Measurements from ENCODE around the gene SCLY. TPM values are rescaled to one million over a fixed set of nuclear protein-coding genes. Genes with fewer than 3 reads are reported as not detected.

SCLY gene
- total and polyA plus RNA-seq, 2 donors (not counting 1 experiment from before 2014, with no cell fraction given): 16.4 to 42.4 TPM

- Histone ChIP-seq H3K9ac (ENCODE audit: low read length) (no peak overlapping the region), H3K36me3 (replicated peaks in 1 of 2; ENCODE audit: control extremely low read depth in 1 of 2, control insufficient read depth in 1 of 2, extremely low read depth in 1 of 2, insufficient read depth in 2 of 2, low read length in 1 of 2) (no peaks in the 10 kb centered on the region), H3K27ac (ENCODE audit: low read length in 2 of 2) (no peak overlapping the region), H2AFZ (ENCODE audit: insufficient read depth, low read depth, low read length, poor library complexity, severe bottlenecking) (no peak overlapping the region), H4K20me1 (ENCODE audit: control insufficient read depth, insufficient read depth, low read length, poor library complexity, severe bottlenecking) (no peaks in the 10 kb centered on the region), H3K4me3 (ENCODE audit: control extremely low read depth in 1 of 5, extremely low read depth in 1 of 5, insufficient read depth in 1 of 5, low read depth in 2 of 5, low read length in 4 of 5) (no peak overlapping the region), H3K4me2 (replicated peaks; ENCODE audit: low read depth, low read length, poor library complexity, severe bottlenecking) (no peak overlapping the region), H3K9me3 (ENCODE audit: control extremely low read depth in 1 of 3, control insufficient read depth in 2 of 3, insufficient read depth in 1 of 3, low read length in 2 of 3) (peaks cover 0 to 10% (median 0%) of the 10 kb centered on the region in 3 donors), H3K79me2 (ENCODE audit: control insufficient read depth, insufficient read depth, low read length) (no peaks in the 10 kb centered on the region), H3K4me1 (ENCODE audit: control insufficient read depth in 2 of 2, insufficient read depth in 2 of 2, low read length in 2 of 2) (peaks cover 4 to 8% of the 10 kb centered on the region in 2 donors), H3K27me3 (replicated peaks in 1 of 4; ENCODE audit: control extremely low read depth in 1 of 4, control insufficient read depth in 3 of 4, insufficient read depth in 4 of 4, low read length in 3 of 4) (peaks cover 0 to 6% (median 0%) of the 10 kb centered on the region in 4 experiments)
- no peak overlapping the region for H3K4me3 Mint-ChIP-seq
- POLR2A ChIA-PET: no interaction called here
- H3K27ac Mint-ChIP-seq: no peak overlapping the region
- CTCF ChIA-PET: no interaction called here
- DNase-seq (no peak), ATAC-seq (ENCODE audit: low read depth) (no peak)
- peaks cover 4% of the 10 kb centered on the region for H3K4me1 Mint-ChIP-seq
- WGBS (ENCODE audit: insufficient coverage): 96% methylated on average over 24 of the region's 27 CpGs
- intact Hi-C loops (cut with micrococcal nuclease): no loop called here
- peaks cover 6% of the 10 kb centered on the region for H3K27me3 Mint-ChIP-seq
- H3K9me3 Mint-ChIP-seq (ENCODE audit: insufficient read depth): no peaks in the 10 kb centered on the region
- TF ChIP-seq EZH2 (IDR thresholded peaks at IDR 0.05; ENCODE audit: borderline replicate concordance, insufficient read depth, low read depth, low read length, poor library complexity, severe bottlenecking) (no peak), CTCF (IDR thresholded peaks at IDR 0.05) (no peak)
Observed at GRCh38 chr2:238121511-238122286, 60.9 kb downstream of the SCLY start.
